Progenitor cell of endocrine pancreas (in vitro differentiated cells): Measurements from ENCODE around the gene SBK2. TPM values are rescaled to one million over a fixed set of nuclear protein-coding genes. Genes with fewer than 3 reads are reported as not detected.
"Not testable (repeated sequence)": the region's sequence is repeated elsewhere in the genome, so short reads cannot be mapped to it uniquely, and the experiment has no call there.

Experiments used
- DNase-seq: peaks from one replicate; pipeline ENCODE4 v3.0.0; 2021; ENCODE audit warnings: low spot score; ENCODE audit not compliant: unreplicated experiment
- H3K27ac Mint-ChIP-seq: 2 replicates; pipeline ENCODE4 v1.8.0; 2021; ENCODE audit warnings: mild to moderate bottlenecking, moderate library complexity, mixed read lengths
- H3K27me3 Mint-ChIP-seq: 2 replicates; pipeline ENCODE4 v1.8.0; 2021; ENCODE audit warnings: mixed read lengths
- H3K36me3 Mint-ChIP-seq: 2 replicates; pipeline ENCODE4 v1.8.0; 2022; ENCODE audit warnings: mixed read lengths; ENCODE audit not compliant: insufficient read depth
- H3K4me1 Mint-ChIP-seq: 2 replicates; pipeline ENCODE4 v1.8.0; 2021; ENCODE audit warnings: low read depth, mixed read lengths
- H3K4me3 Mint-ChIP-seq: 2 replicates; pipeline ENCODE4 v1.8.0; 2021; ENCODE audit warnings: low read depth, mild to moderate bottlenecking, moderate library complexity, mixed read lengths
- H3K9me3 Mint-ChIP-seq: 2 replicates; pipeline ENCODE4 v1.8.0; 2021; ENCODE audit warnings: low read depth, mixed read lengths
- CTCF ChIP-seq: fragments of 200-600 bp; sonication (generic); IDR thresholded peaks from one replicate; pipeline ENCODE4 v1.5.0; 2021; ENCODE audit warnings: antibody characterized with exemption, mild to moderate bottlenecking; ENCODE audit not compliant: unreplicated experiment
- long read RNA-seq: library from polyadenylated mRNA; unstranded; transcript quantifications from one replicate; pipeline ENCODE4 v2.0.0, GENCODE V29; 2020
- total RNA-seq: library from RNA; stranded (reverse); gene quantifications from 2 replicates; pipeline ENCODE4 v1.2.1, GENCODE V29; 2021

Gene SBK2, protein sequence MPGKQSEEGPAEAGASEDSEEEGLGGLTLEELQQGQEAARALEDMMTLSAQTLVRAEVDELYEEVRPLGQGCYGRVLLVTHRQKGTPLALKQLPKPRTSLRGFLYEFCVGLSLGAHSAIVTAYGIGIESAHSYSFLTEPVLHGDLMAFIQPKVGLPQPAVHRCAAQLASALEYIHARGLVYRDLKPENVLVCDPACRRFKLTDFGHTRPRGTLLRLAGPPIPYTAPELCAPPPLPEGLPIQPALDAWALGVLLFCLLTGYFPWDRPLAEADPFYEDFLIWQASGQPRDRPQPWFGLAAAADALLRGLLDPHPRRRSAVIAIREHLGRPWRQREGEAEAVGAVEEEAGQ
- 1.9 and 2.3 TPM in 2 replicates for total RNA-seq
- long read RNA-seq, result 0 reads

- DNase-seq, result peak; percentile 68
- TF ChIP-seq CTCF, result peak; percentile 57
- no peaks in the 10 kb centered on the region for H3K36me3 Mint-ChIP-seq
- no peaks in the 10 kb centered on the region for H3K4me1 Mint-ChIP-seq
- no peak within 1 kb of the TSS for H3K27ac Mint-ChIP-seq
- H3K27me3 Mint-ChIP-seq, result peaks cover 5% of the 10 kb centered on the region
- no peaks in the 10 kb centered on the region for H3K9me3 Mint-ChIP-seq
- H3K4me3 Mint-ChIP-seq, result peak within 1 kb of the TSS; percentile 31
Measured at GRCh38 chr19:55536951-55537740, at the start of gene SBK2. SBK2 (minus strand) TSS chr19:55537133; CDS start chr19:55536294, 839 bp downstream.

DNA sequence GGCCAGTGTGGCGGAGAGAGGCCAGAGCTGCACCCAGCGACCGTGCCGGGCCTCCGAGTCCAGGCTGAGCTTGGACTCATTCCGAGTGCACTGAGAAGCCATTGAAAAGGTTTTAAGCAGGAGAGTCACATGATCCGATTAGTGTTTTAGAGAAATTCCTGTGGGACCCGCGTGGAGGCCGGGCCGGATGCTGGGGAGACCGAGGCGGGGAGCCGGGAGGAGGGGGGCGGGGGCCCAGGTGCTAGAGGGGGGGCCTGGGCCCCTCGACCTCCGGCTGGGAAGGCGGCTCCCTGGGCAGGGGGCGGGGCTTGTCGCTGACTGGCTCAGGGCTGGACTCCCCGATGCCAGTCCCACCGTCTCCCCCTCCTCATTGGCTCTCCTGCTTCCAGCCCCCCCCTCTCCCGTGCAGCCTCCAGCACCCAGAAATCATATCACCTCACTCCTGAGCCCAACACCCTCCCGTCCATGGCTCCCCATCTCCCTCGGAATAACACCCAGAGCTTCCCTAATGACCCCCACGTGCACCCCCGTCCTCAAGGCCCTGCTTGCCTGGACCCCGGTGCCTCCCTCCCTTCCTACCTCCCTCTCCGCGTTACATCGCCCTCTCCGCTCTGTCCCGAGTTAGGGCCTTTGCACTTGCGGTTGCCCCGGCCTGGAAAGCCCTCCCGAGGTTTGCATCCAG lies 48.9 kb upstream of the SBK2 start:
- TF ChIP-seq CTCF, result no peak
- Mint-ChIP-seq H3K27me3 (no peaks in the 10 kb centered on the region), H3K4me1 (peaks cover 26% of the 10 kb centered on the region), H3K4me3 (peak overlapping the region; percentile 79), H3K36me3 (no peaks in the 10 kb centered on the region), H3K27ac (peak overlapping the region; percentile 97), H3K9me3 (no peaks in the 10 kb centered on the region)
- peak; percentile 78 for DNase-seq

- H3K4me1 Mint-ChIP-seq, result peaks cover 28% of the 10 kb centered on the region
- H3K4me3 Mint-ChIP-seq, result no peak overlapping the region
- H3K27me3 Mint-ChIP-seq, result no peaks in the 10 kb centered on the region
- no peak for TF ChIP-seq CTCF
- no peak for DNase-seq
- no peaks in the 10 kb centered on the region for H3K9me3 Mint-ChIP-seq
- peak overlapping the region; percentile 84 for H3K27ac Mint-ChIP-seq
- H3K36me3 Mint-ChIP-seq, result peaks cover under 1% of the 10 kb centered on the region
Measured at GRCh38 chr19:55584871-55585270, 47.9 kb upstream of the SBK2 start.

GRCh38 chr19:55583897-55584296 lies 47.0 kb upstream of the SBK2 start:
- not testable (repeated sequence) for DNase-seq, H3K27me3 Mint-ChIP-seq, H3K9me3 Mint-ChIP-seq, H3K4me3 Mint-ChIP-seq, H3K27ac Mint-ChIP-seq, H3K36me3 Mint-ChIP-seq
- peaks cover 28% of the 10 kb centered on the region for H3K4me1 Mint-ChIP-seq

DNA sequence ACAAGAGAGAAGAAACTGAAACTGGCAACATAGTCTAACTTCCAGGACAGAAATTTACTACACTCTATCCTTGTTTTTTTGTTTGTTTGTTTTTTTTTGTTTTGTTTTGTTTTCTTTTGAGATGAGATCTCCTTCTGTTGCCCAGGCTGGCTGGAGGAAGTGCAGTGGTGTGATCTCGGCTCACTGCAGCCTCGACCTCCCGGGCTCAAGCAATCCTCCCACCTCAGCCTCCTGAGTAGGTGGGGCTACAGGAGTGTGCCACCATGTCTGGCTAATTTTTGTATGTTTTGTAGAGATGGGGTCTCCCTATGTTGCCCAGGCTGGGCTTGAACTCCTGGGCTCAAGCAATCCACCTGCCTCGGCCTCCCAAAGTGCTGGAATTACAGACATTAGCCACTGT lies 45.4 kb upstream of the SBK2 start:
- not testable (repeated sequence) for H3K27me3 Mint-ChIP-seq, H3K36me3 Mint-ChIP-seq, H3K9me3 Mint-ChIP-seq, DNase-seq
- Mint-ChIP-seq H3K27ac (peak overlapping the region; percentile 94), H3K4me1 (peaks cover 28% of the 10 kb centered on the region), H3K4me3 (peak overlapping the region; percentile 92)

DNA sequence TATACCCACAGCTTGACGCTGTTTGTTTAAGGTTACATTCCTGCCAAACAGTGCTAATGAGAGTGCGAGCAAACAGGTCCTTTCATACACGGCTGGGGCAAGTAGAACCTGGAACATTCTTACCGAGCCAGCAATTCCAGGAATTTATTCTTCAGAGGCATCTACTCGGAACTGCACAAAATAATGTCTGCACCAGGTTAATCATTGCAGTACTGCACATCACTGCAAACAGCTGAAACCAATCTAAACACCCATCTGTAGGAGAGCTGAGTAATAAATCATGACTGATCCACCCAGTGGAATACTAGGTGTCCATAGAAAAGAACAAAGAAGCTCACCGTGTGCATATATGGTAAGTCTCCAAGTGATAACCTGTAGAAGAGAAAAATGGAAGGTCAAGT lies 44.9 kb upstream of the SBK2 start:
- no peak for TF ChIP-seq CTCF

More for the DNA sequence above, 44.9 kb upstream of the SBK2 start:
- Mint-ChIP-seq H3K27me3 (no peaks in the 10 kb centered on the region), H3K9me3 (no peaks in the 10 kb centered on the region), H3K36me3 (peaks cover 10% of the 10 kb centered on the region), H3K4me1 (peaks cover 28% of the 10 kb centered on the region), H3K27ac (peak overlapping the region; percentile 94), H3K4me3 (peak overlapping the region; percentile 92)
- DNase-seq, result no peak
